Activated CD4-positive, alpha-beta memory T cell treated with anti-CD3 and anti-CD28 coated beads for 36 hours (primary cell): ENCODE measurements around the gene ZNF454. TPM values are rescaled to one million over a fixed set of nuclear protein-coding genes. Genes with fewer than 3 reads are reported as not detected.

Source experiments
- CTCF ChIA-PET: fragments of 350-600 bp; sonication (Branson Sonifier 250); formaldehyde crosslinking; loops from one replicate; lab custom pipeline; 2021; ENCODE audit warnings: antibody characterized with exemption, inconsistent platforms; lab: Charles Lee
- POLR2A ChIA-PET: fragments of 350-600 bp; sonication (Branson Sonifier 250); formaldehyde crosslinking; loops from one replicate; lab custom pipeline; 2021; ENCODE audit warnings: antibody characterized with exemption; lab: Charles Lee
- DNase-seq: peaks from one replicate; pipeline ENCODE4 v3.0.0-alpha.2; 2020
- H3K27ac Mint-ChIP-seq: one replicate; pipeline ENCODE4 v1.8.0; 2021; ENCODE audit warnings: mixed read lengths
- H3K27me3 Mint-ChIP-seq: one replicate; pipeline ENCODE4 v1.8.0; 2021; ENCODE audit warnings: mixed read lengths
- H3K36me3 Mint-ChIP-seq: one replicate; pipeline ENCODE4 v1.8.0; 2021; ENCODE audit warnings: mixed read lengths
- H3K4me1 Mint-ChIP-seq: one replicate; pipeline ENCODE4 v1.8.0; 2021; ENCODE audit warnings: low read depth, mixed read lengths
- H3K4me3 Mint-ChIP-seq: one replicate; pipeline ENCODE4 v1.8.0; 2021; ENCODE audit warnings: mild to moderate bottlenecking, mixed read lengths
- H3K9me3 Mint-ChIP-seq: one replicate; pipeline ENCODE4 v1.8.0; 2021; ENCODE audit warnings: mixed read lengths
- intact Hi-C: fragments of 100-400 bp; cut with micrococcal nuclease; formaldehyde crosslinking; loops from one replicate; pipeline ENCODE4 v1.15.1; 2023
- total RNA-seq, 2 experiments: library from RNA; stranded (reverse); gene quantifications; one replicate each; pipeline ENCODE4 v1.2.3, GENCODE V29; 2021

The ZNF454 gene
- not detected for total RNA-seq

GRCh38 chr5:178940569-178941360 is at the start of gene ZNF454:
Gene ZNF454, plus strand, starts transcription at chr5:178941198. Its CDS starts 1,594 bp downstream, at chr5:178942792.
- H3K27me3 Mint-ChIP-seq, result peaks cover 27% of the 10 kb centered on the region
- intact Hi-C loops, result no loop called here
- H3K4me3 Mint-ChIP-seq, result no peak within 1 kb of the TSS
- peaks cover 40% of the 10 kb centered on the region for H3K36me3 Mint-ChIP-seq
- no peak within 1 kb of the TSS for H3K27ac Mint-ChIP-seq
- no peak for DNase-seq
- POLR2A ChIA-PET, result no interaction called here
- CTCF ChIA-PET, result no interaction called here
- no peaks in the 10 kb centered on the region for H3K4me1 Mint-ChIP-seq
- peaks cover 86% of the 10 kb centered on the region for H3K9me3 Mint-ChIP-seq

- Mint-ChIP-seq H3K36me3 (peaks cover 10% of the 10 kb centered on the region), H3K9me3 (peaks cover 21% of the 10 kb centered on the region), H3K27me3 (no peaks in the 10 kb centered on the region), H3K27ac (no peak within 1 kb of the TSS), H3K4me1 (peaks cover 2% of the 10 kb centered on the region), H3K4me3 (peak within 1 kb of the TSS; percentile 70)
- intact Hi-C loops, result loop anchor here (5.0 kb wide), 1 partner anchor 39 kb away; the partner anchor contains the start of gene ZNF354B
- peak; percentile 55 for DNase-seq
- ChIA-PET CTCF (interaction anchor here (0.5 kb wide), 1 partner anchor 1572 kb away, joined by 3 read pairs; no protein-coding TSS in a partner anchor), POLR2A (interaction anchor here (1.2 kb wide), 1 partner anchor 9 kb away, joined by 3 read pairs; no protein-coding TSS in a partner anchor)
These were observed 45.1 kb upstream of the ZNF454 start, which contains the start of gene ZFP2 for GRCh38 chr5:178895615-178896571. Gene ZFP2, plus strand, starts transcription at chr5:178895913. Its CDS starts 35,401 bp downstream, at chr5:178931314.

- Mint-ChIP-seq H3K4me1 (peaks cover 2% of the 10 kb centered on the region), H3K36me3 (peaks cover 19% of the 10 kb centered on the region), H3K9me3 (peaks cover 21% of the 10 kb centered on the region), H3K27me3 (no peaks in the 10 kb centered on the region), H3K27ac (no peak overlapping the region), H3K4me3 (no peak overlapping the region)
- ChIA-PET POLR2A (no interaction called here), CTCF (no interaction called here)
- intact Hi-C loops, result loop anchor here (5.0 kb wide), 1 partner anchor 42 kb away; the partner anchor contains the start of gene ZNF354B
- DNase-seq, result no peak
These were observed 41.7 kb upstream of the ZNF454 start for GRCh38 chr5:178899289-178899688.

- Mint-ChIP-seq H3K27ac (no peak overlapping the region), H3K4me1 (no peaks in the 10 kb centered on the region), H3K4me3 (no peak overlapping the region), H3K27me3 (no peaks in the 10 kb centered on the region), H3K9me3 (peaks cover 33% of the 10 kb centered on the region), H3K36me3 (peaks cover 23% of the 10 kb centered on the region)
- ChIA-PET CTCF (no interaction called here), POLR2A (no interaction called here)
- intact Hi-C loops, result no loop called here
- no peak for DNase-seq
These were observed 38.1 kb upstream of the ZNF454 start for GRCh38 chr5:178902849-178903248.

- no peak for DNase-seq
- peaks cover 92% of the 10 kb centered on the region for H3K9me3 Mint-ChIP-seq
- no peaks in the 10 kb centered on the region for H3K27me3 Mint-ChIP-seq
- H3K36me3 Mint-ChIP-seq, result peaks cover 67% of the 10 kb centered on the region
- no peaks in the 10 kb centered on the region for H3K4me1 Mint-ChIP-seq
- CTCF ChIA-PET, result no interaction called here
- H3K27ac Mint-ChIP-seq, result no peak overlapping the region
- POLR2A ChIA-PET, result no interaction called here
- intact Hi-C loops, result no loop called here
- H3K4me3 Mint-ChIP-seq, result no peak overlapping the region
These were observed 8.9 kb upstream of the ZNF454 start for GRCh38 chr5:178931846-178932760.

GRCh38 chr5:178941361-178941760 is 363 bp downstream of the ZNF454 start:
- Mint-ChIP-seq H3K27ac (no peak overlapping the region), H3K27me3 (peaks cover 27% of the 10 kb centered on the region), H3K4me3 (no peak overlapping the region), H3K9me3 (peaks cover 84% of the 10 kb centered on the region), H3K36me3 (peaks cover 35% of the 10 kb centered on the region), H3K4me1 (no peaks in the 10 kb centered on the region)
- CTCF ChIA-PET, result no interaction called here
- no peak for DNase-seq
- intact Hi-C loops, result no loop called here
- POLR2A ChIA-PET, result no interaction called here

- intact Hi-C loops, result no loop called here
These were observed 24.6 kb downstream of the ZNF454 start for GRCh38 chr5:178965465-178966055.

GRCh38 chr5:178981381-178981780 is 40.4 kb downstream of the ZNF454 start:
- CTCF ChIA-PET, result no interaction called here
- Mint-ChIP-seq H3K27me3 (no peaks in the 10 kb centered on the region), H3K27ac (no peak overlapping the region), H3K9me3 (peaks cover 43% of the 10 kb centered on the region), H3K4me1 (no peaks in the 10 kb centered on the region), H3K36me3 (no peaks in the 10 kb centered on the region), H3K4me3 (no peak overlapping the region)
- intact Hi-C loops, result no loop called here
- DNase-seq, result no peak
- POLR2A ChIA-PET, result no interaction called here

More at GRCh38 chr5:178965465-178966055, 24.6 kb downstream of the ZNF454 start:
- DNase-seq, result no peak
- H3K4me1 Mint-ChIP-seq, result no peaks in the 10 kb centered on the region
- ChIA-PET POLR2A (no interaction called here), CTCF (no interaction called here)
- H3K27me3 Mint-ChIP-seq, result no peaks in the 10 kb centered on the region
- no peak overlapping the region for H3K27ac Mint-ChIP-seq
- peaks cover 43% of the 10 kb centered on the region for H3K36me3 Mint-ChIP-seq
- H3K9me3 Mint-ChIP-seq, result peaks cover 81% of the 10 kb centered on the region
- no peak overlapping the region for H3K4me3 Mint-ChIP-seq

- CTCF ChIA-PET, result no interaction called here
- DNase-seq, result no peak
- no peaks in the 10 kb centered on the region for H3K27me3 Mint-ChIP-seq
These were observed 41.9 kb downstream of the ZNF454 start for GRCh38 chr5:178982941-178983340.

GRCh38 chr5:178983728-178984127 is 42.7 kb downstream of the ZNF454 start:
- intact Hi-C loops, result no loop called here
- CTCF ChIA-PET, result no interaction called here
- DNase-seq, result no peak
- Mint-ChIP-seq H3K4me1 (no peaks in the 10 kb centered on the region), H3K27ac (no peak overlapping the region), H3K4me3 (no peak overlapping the region), H3K9me3 (peaks cover 31% of the 10 kb centered on the region), H3K36me3 (peaks cover 1% of the 10 kb centered on the region), H3K27me3 (no peaks in the 10 kb centered on the region)
- POLR2A ChIA-PET, result no interaction called here

More at GRCh38 chr5:178982941-178983340, 41.9 kb downstream of the ZNF454 start:
- Mint-ChIP-seq H3K9me3 (peaks cover 35% of the 10 kb centered on the region), H3K27ac (no peak overlapping the region), H3K36me3 (no peaks in the 10 kb centered on the region), H3K4me3 (no peak overlapping the region), H3K4me1 (no peaks in the 10 kb centered on the region)
- intact Hi-C loops, result no loop called here
- POLR2A ChIA-PET, result no interaction called here
